Measurements from ENCODE around the gene EXTL1. TPM values are rescaled to one million over a fixed set of nuclear protein-coding genes. Genes with fewer than 3 reads are reported as not detected.

EXTL1 gene
- total RNA-seq, 1 donor from 2014 or later, result 0.95 TPM

- H3K36me3 ChIP-seq, result no peaks in the 10 kb centered on the region
- H3K4me1 ChIP-seq, result no peaks in the 10 kb centered on the region
- H3K4me2 ChIP-seq, result no peak overlapping the region
- Mint-ChIP-seq H3K27ac (no peak overlapping the region), H3K27me3 (ENCODE audit: insufficient read depth, low read depth) (peaks cover 10% of the 10 kb centered on the region), H3K9me3 (no peaks in the 10 kb centered on the region), H3K36me3 (no peaks in the 10 kb centered on the region), H3K4me1 (peaks cover 4% of the 10 kb centered on the region), H3K4me3 (no peak overlapping the region)
- H3K79me2 ChIP-seq (ENCODE audit: low read depth), result no peaks in the 10 kb centered on the region
- no peak overlapping the region for H3K27ac ChIP-seq
- no peaks in the 10 kb centered on the region for H3K27me3 ChIP-seq
- H2AFZ ChIP-seq (replicated peaks), result no peak overlapping the region
- no peak for DNase-seq (ENCODE audit: low spot score)
- no peak overlapping the region for H3K4me3 ChIP-seq
- no peaks in the 10 kb centered on the region for H3F3A ChIP-seq (ENCODE audit: low read depth)
- TF ChIP-seq EZH2 (IDR thresholded peaks at IDR 0.05) (no peak), EZH2phosphoT487 (IDR thresholded peaks at IDR 0.05) (no peak), CTCF (IDR thresholded peaks at IDR 0.05) (no peak)
- no peaks in the 10 kb centered on the region for H4K20me1 ChIP-seq (ENCODE audit: low read depth)
- no peak overlapping the region for H3K9ac ChIP-seq
- no peaks in the 10 kb centered on the region for H3K9me3 ChIP-seq (ENCODE audit: low read depth)
Measured at GRCh38 chr1:26070296-26070962, 48.9 kb downstream of the EXTL1 start.

GRCh38 chr1:26070963-26071342 lies 49.4 kb downstream of the EXTL1 start:
- H3K27ac Mint-ChIP-seq, result no peak overlapping the region
- TF ChIP-seq CTCF (IDR thresholded peaks at IDR 0.05) (no peak), EZH2phosphoT487 (IDR thresholded peaks at IDR 0.05) (no peak), EZH2 (IDR thresholded peaks at IDR 0.05) (no peak)
- peaks cover 9% of the 10 kb centered on the region for H3K27me3 Mint-ChIP-seq (ENCODE audit: insufficient read depth, low read depth)
- peaks cover 3% of the 10 kb centered on the region for H3K4me1 Mint-ChIP-seq
- no peak overlapping the region for H2AFZ ChIP-seq (replicated peaks)
- H3K36me3 ChIP-seq, result no peaks in the 10 kb centered on the region
- H3K4me1 ChIP-seq, result no peaks in the 10 kb centered on the region
- H3K4me3 Mint-ChIP-seq, result no peak overlapping the region
- H3K27me3 ChIP-seq, result no peaks in the 10 kb centered on the region
- H3K36me3 Mint-ChIP-seq, result no peaks in the 10 kb centered on the region
- H3K79me2 ChIP-seq (ENCODE audit: low read depth), result no peaks in the 10 kb centered on the region
- no peak overlapping the region for H3K4me3 ChIP-seq
- H3F3A ChIP-seq (ENCODE audit: low read depth), result no peaks in the 10 kb centered on the region
- H3K9ac ChIP-seq, result no peak overlapping the region
- no peak for DNase-seq (ENCODE audit: low spot score)
- no peaks in the 10 kb centered on the region for H3K9me3 ChIP-seq (ENCODE audit: low read depth)
- H3K4me2 ChIP-seq, result no peak overlapping the region
- H3K9me3 Mint-ChIP-seq, result no peaks in the 10 kb centered on the region
- H4K20me1 ChIP-seq (ENCODE audit: low read depth), result no peaks in the 10 kb centered on the region
- H3K27ac ChIP-seq, result no peak overlapping the region

- peaks cover 3% of the 10 kb centered on the region for H3K4me1 Mint-ChIP-seq
- Histone ChIP-seq H3K27ac (no peak overlapping the region), H3K27me3 (no peaks in the 10 kb centered on the region), H3F3A (ENCODE audit: low read depth) (no peaks in the 10 kb centered on the region), H3K79me2 (ENCODE audit: low read depth) (no peaks in the 10 kb centered on the region), H3K36me3 (no peaks in the 10 kb centered on the region), H3K4me1 (no peaks in the 10 kb centered on the region), H3K4me2 (no peak overlapping the region), H2AFZ (replicated peaks) (no peak overlapping the region), H4K20me1 (ENCODE audit: low read depth) (no peaks in the 10 kb centered on the region), H3K4me3 (no peak overlapping the region), H3K9ac (no peak overlapping the region), H3K9me3 (ENCODE audit: low read depth) (no peaks in the 10 kb centered on the region)
- no peaks in the 10 kb centered on the region for H3K9me3 Mint-ChIP-seq
- no peaks in the 10 kb centered on the region for H3K36me3 Mint-ChIP-seq
- no peak for DNase-seq (ENCODE audit: low spot score)
- H3K27me3 Mint-ChIP-seq (ENCODE audit: insufficient read depth, low read depth), result peaks cover 11% of the 10 kb centered on the region
- TF ChIP-seq CTCF (IDR thresholded peaks at IDR 0.05) (no peak), EZH2phosphoT487 (IDR thresholded peaks at IDR 0.05) (no peak), EZH2 (IDR thresholded peaks at IDR 0.05) (no peak)
- H3K27ac Mint-ChIP-seq, result no peak overlapping the region
- no peak overlapping the region for H3K4me3 Mint-ChIP-seq
Measured at GRCh38 chr1:26072305-26072704, 50.7 kb downstream of the EXTL1 start.
